ENCODE results near the gene FHAD1. TPM values are rescaled to one million over a fixed set of nuclear protein-coding genes. Genes with fewer than 3 reads are reported as not detected.

The FHAD1 gene
- total RNA-seq, 1 experiment from 2014 or later: 1.9 TPM

- Histone ChIP-seq H3K4me2 (ENCODE audit: insufficient read depth, insufficient read length, low read length) (no peak overlapping the region), H2AFZ (ENCODE audit: low read length) (no peak overlapping the region), H3K27me3 (ENCODE audit: insufficient read depth, low read length) (no peaks in the 10 kb centered on the region), H3K4ac (ENCODE audit: low read depth, low read length) (no peak overlapping the region), H2BK20ac (ENCODE audit: low read depth, low read length, poor library complexity, severe bottlenecking) (no peak overlapping the region), H3K23me2 (ENCODE audit: insufficient read length, low read depth, low read length, poor library complexity, severe bottlenecking) (no peaks in the 10 kb centered on the region), H2BK15ac (ENCODE audit: low read depth, low read length) (no peak overlapping the region), H2BK120ac (ENCODE audit: low read depth, low read length, poor library complexity, severe bottlenecking) (no peak overlapping the region), H3K18ac (ENCODE audit: insufficient read length, low read depth, low read length) (no peak overlapping the region), H4K8ac (replicated peaks; ENCODE audit: insufficient read length, low read depth, low read length) (no peak overlapping the region), H4K20me1 (ENCODE audit: control insufficient read depth, insufficient read depth, insufficient read length) (no peaks in the 10 kb centered on the region), H3K23ac (ENCODE audit: insufficient read length, low read depth, low read length) (no peak overlapping the region), H3K9ac (ENCODE audit: extremely low read depth, insufficient read length, low read length) (no peak overlapping the region), H2BK12ac (ENCODE audit: insufficient read length, low read depth, low read length) (no peak overlapping the region), H3K14ac (ENCODE audit: insufficient read depth, low read length) (no peak overlapping the region), H2AK5ac (ENCODE audit: insufficient read length, low read length) (no peak overlapping the region), H3T11ph (ENCODE audit: low read length) (no peak overlapping the region), H3K79me1 (ENCODE audit: insufficient read depth, low read depth, low read length, poor library complexity, severe bottlenecking) (no peaks in the 10 kb centered on the region), H3K9me3 (ENCODE audit: control insufficient read depth, low read depth, low read length) (no peaks in the 10 kb centered on the region), H3K79me2 (ENCODE audit: insufficient read depth, low read length) (no peaks in the 10 kb centered on the region), H4K91ac (ENCODE audit: insufficient read length, low read depth, low read length) (no peak overlapping the region), H3K27ac (ENCODE audit: insufficient read length, low read depth, low read length) (no peak overlapping the region), H4K5ac (ENCODE audit: insufficient read length, low read depth, low read length) (no peak overlapping the region), H3K4me1 (ENCODE audit: insufficient read depth, low read length) (peaks cover 5% of the 10 kb centered on the region; the same call in 1 of the 2 replicates), H2BK5ac (ENCODE audit: insufficient read length, low read length) (no peak overlapping the region), H3K56ac (ENCODE audit: insufficient read length, low read depth, low read length) (no peak overlapping the region)
- no CpG with 5 or more reads among the region's 4 CpGs for WGBS (ENCODE audit: extremely low coverage, insufficient read length, low lambda C conversion rate)
- H3K36me3 Mint-ChIP-seq (ENCODE audit: insufficient read depth in 1 of 3, low read depth in 3 of 3): peaks cover under 1 to 2% (median 1%) of the 10 kb centered on the region in 3 experiments; a peak in 4 of 7 replicates
- DNase-seq: no peak
- H3K27me3 Mint-ChIP-seq (ENCODE audit: low read depth): peaks cover 8% of the 10 kb centered on the region
- no peak overlapping the region for H3K27ac Mint-ChIP-seq
- no peaks in the 10 kb centered on the region; a peak in 1 of 5 replicates for H3K9me3 Mint-ChIP-seq
- no peak overlapping the region for H3K4me3 Mint-ChIP-seq
- H3K4me1 Mint-ChIP-seq: peaks cover 5 to 6% of the 10 kb centered on the region in 2 experiments
- no peak for TF ChIP-seq CTCF (conservative IDR thresholded peaks at IDR 0.05)
Observed at GRCh38 chr1:15229707-15230131, 17.3 kb upstream of the FHAD1 start.
